GM12873 (cell line): ENCODE measurements around the gene GPC5.

Experiments
- CTCF ChIP-seq: IDR thresholded peaks from 2 replicates; pipeline ENCODE4 v1.5.1; 2012; ENCODE audit warnings: low read depth, mild to moderate bottlenecking, moderate library complexity, low read length, control low read depth; ENCODE audit not compliant: insufficient read depth; ENCODE audit errors: missing control alignments

Gene GPC5

GRCh38 chr13:91632086-91632485 is 233.7 kb downstream of the GPC5 start:
- no peak for TF ChIP-seq CTCF

- no peak for TF ChIP-seq CTCF
Observed at GRCh38 chr13:91639330-91639729, 240.9 kb downstream of the GPC5 start.

- no peak for TF ChIP-seq CTCF
Observed at GRCh38 chr13:91643394-91643793, 245.0 kb downstream of the GPC5 start.

- no peak for TF ChIP-seq CTCF
Observed at GRCh38 chr13:91644806-91645205, 246.4 kb downstream of the GPC5 start.

GRCh38 chr13:91647361-91647990 is 249.1 kb downstream of the GPC5 start:
- TF ChIP-seq CTCF, result peak; percentile 62

- TF ChIP-seq CTCF, result no peak
Observed at GRCh38 chr13:91648012-91648411, 249.6 kb downstream of the GPC5 start.

- TF ChIP-seq CTCF, result no peak
Observed at GRCh38 chr13:91649456-91649855, 251.0 kb downstream of the GPC5 start.
